K562 (cell line): ENCODE measurements around the gene TCIRG1. TPM values are rescaled to one million over a fixed set of nuclear protein-coding genes. Genes with fewer than 3 reads are reported as not detected.

Experiments
- CTBP1 ChIP-seq: fragments of 450-650 bp; IDR thresholded peaks from 2 replicates; pipeline ENCODE4 v1.6.1; 2016; ENCODE audit warnings: borderline replicate concordance
- polyA plus RNA-seq, 8 experiments: library from polyadenylated mRNA; depleted of rRNA in 4 of 8; stranded (reverse) in 5 of 8; unstranded in 3 of 8; fragments of >200 nt; fragmentation: Nextera tagmentation in 2 of 8; fragmentation: Illumina TruSeq in 1 of 8; extraction: Ambion mirVana in 2 of 8; extraction: Trizol in 1 of 8; gene quantifications; 2 replicates each; pipeline versions ENCODE4 v1.2.1 to v1.2.3, GENCODE V29; 2011 to 2014; ENCODE audit warnings: inconsistent platforms in 1 of 8, missing spikeins in 1 of 8
- total RNA-seq, 7 experiments: library from RNA; depleted of rRNA in 6 of 7; stranded (reverse); fragments of >200 nt in 6 of 7; fragmentation: Illumina TruSeq in 2 of 7; extraction: Trizol in 2 of 7; gene quantifications; 2 replicates each; pipeline versions ENCODE4 v1.2.1 to v1.2.3, GENCODE V29; 2011 to 2021; ENCODE audit warnings: low replicate concordance in 1 of 7
- TF ChIP-seq, protein P1 (sequence below), 2 experiments: fragments of 450-650 bp in 1 of 2; sonication (generic) in 1 of 2; formaldehyde crosslinking in 1 of 2; IDR thresholded peaks; 2 replicates each; pipeline versions ENCODE4 v1.7.1 to v1.9.0; 2016 to 2022; ENCODE audit warnings: inconsistent platforms in 1 of 2, mild to moderate bottlenecking in 1 of 2, missing genetic modification reagents in 1 of 2

TCIRG1 gene
- total and polyA plus RNA-seq, 9 of the 15 experiments (the other 6 are each of a cell fraction or from before 2014, with no cell fraction given) = 0.49 to 143 (median 24.4) TPM

DNA sequence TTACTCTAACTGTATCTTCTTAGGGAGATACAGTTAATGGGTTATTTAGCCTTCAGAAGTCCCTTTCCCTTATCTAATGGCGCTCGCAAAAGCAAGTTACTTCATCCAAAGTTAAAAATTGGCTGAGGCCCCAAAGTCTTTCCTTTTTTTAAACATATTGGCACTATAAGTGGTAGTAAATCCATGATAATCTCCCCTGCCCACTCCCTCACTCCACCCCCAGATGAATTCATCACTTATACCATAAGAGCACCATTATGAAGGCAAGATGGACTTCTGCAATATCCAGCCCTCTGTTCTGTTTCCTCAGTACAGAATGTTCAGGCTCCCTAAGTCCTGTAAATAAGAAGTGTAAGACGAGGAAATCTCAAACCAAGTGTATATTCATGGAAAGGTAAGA is 44.7 kb downstream of the TCIRG1 start (continued):
- TF ChIP-seq, protein P1, sequence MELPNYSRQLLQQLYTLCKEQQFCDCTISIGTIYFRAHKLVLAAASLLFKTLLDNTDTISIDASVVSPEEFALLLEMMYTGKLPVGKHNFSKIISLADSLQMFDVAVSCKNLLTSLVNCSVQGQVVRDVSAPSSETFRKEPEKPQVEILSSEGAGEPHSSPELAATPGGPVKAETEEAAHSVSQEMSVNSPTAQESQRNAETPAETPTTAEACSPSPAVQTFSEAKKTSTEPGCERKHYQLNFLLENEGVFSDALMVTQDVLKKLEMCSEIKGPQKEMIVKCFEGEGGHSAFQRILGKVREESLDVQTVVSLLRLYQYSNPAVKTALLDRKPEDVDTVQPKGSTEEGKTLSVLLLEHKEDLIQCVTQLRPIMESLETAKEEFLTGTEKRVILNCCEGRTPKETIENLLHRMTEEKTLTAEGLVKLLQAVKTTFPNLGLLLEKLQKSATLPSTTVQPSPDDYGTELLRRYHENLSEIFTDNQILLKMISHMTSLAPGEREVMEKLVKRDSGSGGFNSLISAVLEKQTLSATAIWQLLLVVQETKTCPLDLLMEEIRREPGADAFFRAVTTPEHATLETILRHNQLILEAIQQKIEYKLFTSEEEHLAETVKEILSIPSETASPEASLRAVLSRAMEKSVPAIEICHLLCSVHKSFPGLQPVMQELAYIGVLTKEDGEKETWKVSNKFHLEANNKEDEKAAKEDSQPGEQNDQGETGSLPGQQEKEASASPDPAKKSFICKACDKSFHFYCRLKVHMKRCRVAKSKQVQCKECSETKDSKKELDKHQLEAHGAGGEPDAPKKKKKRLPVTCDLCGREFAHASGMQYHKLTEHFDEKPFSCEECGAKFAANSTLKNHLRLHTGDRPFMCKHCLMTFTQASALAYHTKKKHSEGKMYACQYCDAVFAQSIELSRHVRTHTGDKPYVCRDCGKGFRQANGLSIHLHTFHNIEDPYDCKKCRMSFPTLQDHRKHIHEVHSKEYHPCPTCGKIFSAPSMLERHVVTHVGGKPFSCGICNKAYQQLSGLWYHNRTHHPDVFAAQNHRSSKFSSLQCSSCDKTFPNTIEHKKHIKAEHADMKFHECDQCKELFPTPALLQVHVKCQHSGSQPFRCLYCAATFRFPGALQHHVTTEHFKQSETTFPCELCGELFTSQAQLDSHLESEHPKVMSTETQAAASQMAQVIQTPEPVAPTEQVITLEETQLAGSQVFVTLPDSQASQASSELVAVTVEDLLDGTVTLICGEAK (IDR thresholded peaks at IDR 0.05) = no peak
- TF ChIP-seq, protein P1 (CRISPR knock-in tag; IDR thresholded peaks at IDR 0.05) = no peak
- no peak for TF ChIP-seq CTBP1
